ENCODE data around the gene ANKRA2.
A peak's percentile ranks its signal among the peaks of the same experiment; 100 is the strongest.

Gene ANKRA2, protein sequence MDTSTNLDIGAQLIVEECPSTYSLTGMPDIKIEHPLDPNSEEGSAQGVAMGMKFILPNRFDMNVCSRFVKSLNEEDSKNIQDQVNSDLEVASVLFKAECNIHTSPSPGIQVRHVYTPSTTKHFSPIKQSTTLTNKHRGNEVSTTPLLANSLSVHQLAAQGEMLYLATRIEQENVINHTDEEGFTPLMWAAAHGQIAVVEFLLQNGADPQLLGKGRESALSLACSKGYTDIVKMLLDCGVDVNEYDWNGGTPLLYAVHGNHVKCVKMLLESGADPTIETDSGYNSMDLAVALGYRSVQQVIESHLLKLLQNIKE

DNA sequence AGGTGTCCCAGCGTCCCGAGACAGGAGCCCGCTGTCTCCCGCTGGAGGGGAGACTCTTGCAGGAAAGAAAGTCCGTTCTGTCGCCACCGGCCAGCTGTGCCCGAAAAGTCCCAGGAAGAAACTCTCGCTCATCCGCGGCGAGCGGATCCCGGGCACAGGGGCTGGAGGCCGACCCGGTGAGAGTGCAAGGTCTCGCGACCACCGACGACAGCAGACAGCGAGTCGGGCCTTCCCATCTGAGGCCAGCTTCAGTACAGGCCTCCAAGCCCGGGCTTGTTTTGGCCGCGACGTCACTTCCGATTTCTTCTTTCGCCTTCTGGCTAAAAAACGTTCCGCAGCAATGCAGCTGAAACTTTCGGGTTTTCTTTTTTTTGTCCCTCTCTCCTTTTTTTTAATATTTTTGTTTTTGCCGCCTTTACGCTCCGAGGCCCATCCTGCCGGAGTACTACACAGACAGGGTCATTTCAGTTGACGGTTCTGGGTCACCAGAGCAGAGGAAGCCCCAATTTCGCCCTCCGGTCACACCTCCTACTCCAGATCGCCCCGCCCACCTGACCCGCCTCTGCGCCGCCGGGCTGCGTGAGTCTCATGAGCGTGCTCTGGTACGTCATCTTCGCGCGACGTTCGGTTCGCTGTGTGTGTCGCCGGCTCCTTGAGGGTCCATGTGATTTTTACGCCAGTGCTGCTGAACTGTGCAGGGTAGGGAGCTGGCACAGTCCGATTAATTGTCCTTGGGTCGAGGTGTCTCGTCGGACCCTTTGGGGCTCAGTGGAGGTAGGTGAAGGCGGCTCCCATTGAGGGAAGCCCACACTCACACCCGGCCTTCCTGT lies at the start of gene ANKRA2, which contains the start of gene UTP15:
Gene ANKRA2, minus strand, starts transcription at position 501 of the 830 bp plus-strand sequence. CDS start 2,758 bp downstream, outside the sequence.
Gene UTP15, plus strand, starts transcription at position 605 of the 830 bp plus-strand sequence. CDS start 1,602 bp downstream, outside the sequence.
- DNase-seq: peak; percentile 88

DNA sequence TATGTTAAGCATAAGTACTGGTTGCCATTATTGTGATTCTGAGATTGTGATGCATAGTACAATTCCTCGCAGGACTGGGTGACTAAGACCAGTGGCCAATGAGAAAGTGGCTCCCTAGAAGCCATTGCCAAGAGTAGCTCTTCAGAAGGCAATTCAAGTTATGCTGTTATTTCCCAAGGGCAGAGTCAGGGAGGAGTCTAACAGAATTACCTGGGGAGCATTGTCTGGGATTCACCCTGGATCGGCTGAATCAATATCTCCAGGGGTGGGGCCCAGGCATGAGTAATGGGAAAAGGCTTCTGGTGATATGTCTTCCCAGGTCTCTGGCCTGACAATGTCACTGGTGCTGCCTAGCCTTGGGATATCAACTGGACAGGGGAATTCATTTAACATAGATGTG lies 49.6 kb upstream of the ANKRA2 start:
- DNase-seq: no peak

DNA sequence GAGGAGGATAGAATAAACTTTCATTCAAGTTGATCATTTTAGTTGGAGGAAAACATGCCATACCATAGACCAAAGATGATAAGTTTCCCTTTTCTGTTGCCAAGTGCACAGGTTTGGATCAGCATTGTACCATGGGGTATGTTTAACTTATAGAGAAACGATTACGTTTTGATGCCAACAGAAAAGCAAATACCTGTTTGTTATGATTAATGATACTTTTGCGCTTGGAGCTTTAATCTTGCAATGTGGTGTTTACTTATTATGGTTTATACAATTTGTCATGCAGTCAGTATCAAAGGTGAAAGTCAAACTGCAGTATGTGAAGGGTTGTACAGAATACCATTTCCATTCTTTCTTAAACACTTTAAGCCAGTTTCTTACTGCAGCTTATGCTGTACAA lies 47.4 kb upstream of the ANKRA2 start:
- DNase-seq: no peak

DNA sequence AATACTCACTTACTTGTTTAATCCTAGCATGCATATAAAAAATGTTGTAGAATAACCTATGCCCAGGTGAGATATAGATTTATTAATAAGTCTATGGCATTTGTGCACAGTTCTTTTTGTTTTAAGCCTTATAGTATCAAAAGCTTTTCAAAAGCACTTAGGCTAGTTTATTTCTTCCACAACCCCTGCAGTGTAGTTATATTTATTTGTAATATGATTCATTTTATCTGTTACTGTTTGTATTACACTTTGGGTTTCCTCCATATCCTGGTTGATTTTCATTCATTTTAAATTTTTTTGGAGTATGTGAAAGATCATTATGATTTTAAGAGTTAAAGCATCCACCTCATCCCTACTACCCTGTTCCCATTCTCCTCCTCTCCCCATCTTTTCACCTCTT lies 41.8 kb upstream of the ANKRA2 start:
- no peak for DNase-seq

DNA sequence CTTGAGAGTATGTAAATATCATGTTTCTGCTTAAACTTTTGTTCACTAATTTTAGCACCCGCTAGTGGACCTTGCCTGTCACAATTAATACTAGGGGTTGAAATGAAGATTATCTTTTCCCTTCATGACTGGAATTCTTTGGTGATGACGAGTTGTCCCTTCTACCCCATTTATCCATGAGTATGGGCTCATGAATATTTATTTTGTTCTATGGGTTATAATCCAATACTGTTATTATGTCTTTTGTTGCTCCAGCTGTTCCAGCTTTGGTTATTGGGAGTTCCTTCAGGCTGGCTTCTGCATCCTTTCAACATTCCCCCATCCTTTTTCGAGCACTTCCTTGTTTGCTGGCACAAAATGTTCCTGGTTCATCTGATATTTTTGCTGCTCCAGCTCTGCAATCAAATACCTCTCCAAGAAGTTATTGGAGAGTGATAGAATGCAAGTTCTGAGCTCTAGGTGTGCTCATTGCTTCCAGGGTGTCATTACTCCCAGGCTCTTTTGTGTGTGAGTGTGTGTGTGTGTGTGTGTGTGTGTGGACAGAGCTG lies 40.8 kb upstream of the ANKRA2 start:
- no peak for DNase-seq

DNA sequence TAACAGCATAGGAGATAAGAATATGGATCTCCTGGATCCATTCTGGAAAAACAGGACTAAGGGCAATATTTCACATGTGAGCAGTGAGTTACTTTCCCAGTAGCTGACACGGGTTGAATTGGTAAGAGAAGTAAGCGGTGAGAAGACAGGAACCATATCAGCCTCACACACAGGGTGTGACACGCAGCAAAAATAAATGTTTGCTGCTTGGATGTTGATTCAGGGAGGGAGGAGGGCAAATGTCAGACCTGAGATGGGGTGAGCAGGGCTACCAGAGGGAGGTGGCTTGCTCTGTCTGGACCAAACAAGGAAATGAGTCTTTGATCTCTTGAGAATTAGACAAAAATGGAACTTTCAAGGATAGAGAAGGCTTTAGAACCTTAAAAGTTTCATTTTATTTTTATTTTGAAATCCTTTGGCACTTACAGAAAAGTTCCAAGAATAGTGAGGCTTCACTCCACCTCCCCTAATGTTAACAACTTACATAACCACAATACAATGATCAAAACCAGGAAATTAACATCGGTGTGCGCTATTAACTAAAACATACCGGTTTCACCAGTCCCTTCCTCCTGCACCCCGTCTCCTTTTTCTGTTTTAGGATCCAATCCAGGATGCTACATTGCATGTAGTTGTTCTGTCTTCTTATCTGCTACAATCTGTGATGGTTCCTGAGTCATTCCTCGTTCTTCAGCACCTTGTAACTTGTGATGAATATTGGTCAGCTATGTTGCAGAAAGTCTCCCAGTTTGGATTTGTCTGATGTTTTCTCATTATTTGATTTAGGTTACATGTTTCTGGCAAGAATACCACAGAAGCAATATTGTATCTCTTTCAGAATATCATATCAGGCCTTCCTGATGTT lies 40.0 kb upstream of the ANKRA2 start:
- no peak for DNase-seq

DNA sequence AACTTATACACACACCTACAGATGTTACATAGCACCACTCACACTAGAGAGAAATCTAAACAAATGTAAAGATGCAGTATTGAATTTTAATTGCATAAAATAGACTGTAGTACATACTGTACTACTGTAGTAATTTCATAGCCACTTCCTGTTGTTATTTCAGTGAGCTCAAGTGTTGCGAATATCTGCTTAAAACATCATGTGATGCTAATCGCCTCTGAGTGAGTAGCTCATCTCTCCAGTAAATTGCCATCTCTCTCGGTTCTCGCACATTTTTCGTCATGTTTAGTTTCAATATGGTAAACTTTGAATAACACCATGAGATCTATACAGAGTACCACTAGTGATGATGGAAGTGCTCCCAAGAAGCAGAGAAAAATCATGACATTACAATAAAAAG lies 38.6 kb upstream of the ANKRA2 start:
- DNase-seq: no peak

DNA sequence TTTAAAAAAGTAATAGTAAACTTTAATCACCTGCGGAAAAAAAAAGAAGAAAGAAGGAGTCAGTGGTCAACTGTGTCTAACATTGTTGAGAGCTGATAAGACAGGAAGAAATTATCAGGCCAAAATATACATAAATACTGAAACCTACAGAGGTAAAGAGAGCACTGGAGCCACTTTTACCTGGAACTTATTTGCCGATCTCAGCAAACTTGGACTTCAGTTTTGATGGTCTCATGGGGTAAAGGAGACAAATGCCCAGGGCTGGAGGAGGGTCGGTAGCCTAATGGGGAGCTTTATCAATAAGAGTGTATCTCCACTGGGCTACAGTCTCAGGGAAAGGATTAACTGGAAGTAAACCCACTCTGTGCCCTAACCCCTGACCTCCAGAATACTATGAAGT lies 33.9 kb upstream of the ANKRA2 start:
- no peak for DNase-seq

DNA sequence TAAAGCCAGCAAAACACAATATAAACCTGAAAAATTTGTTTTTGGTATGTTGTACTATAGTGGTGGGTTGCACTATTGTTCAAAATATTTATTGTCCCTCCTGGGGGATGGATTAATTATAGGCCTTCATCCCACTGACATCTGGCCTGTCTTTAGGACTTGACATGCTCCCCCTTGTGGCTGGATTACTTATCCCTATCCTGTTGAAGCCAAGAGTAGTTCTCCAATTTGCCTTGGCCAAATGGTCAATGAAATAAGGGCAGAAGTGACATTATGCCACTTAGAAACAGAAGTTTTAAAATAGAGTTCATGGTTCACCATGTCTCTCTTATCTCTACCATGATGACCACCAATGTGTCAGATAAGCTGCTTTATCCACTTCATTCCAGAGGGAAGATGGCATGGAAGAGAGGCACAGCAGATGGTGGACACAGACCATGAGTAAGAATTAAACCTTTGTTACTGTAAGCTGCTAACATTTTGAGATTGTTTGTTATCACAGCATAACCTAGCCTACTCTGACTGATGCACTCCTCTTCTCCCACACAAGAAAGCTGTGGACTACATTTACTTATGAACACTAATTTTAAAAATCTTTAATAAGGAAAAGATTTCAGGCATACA lies 31.4 kb upstream of the ANKRA2 start:
- no peak for DNase-seq

DNA sequence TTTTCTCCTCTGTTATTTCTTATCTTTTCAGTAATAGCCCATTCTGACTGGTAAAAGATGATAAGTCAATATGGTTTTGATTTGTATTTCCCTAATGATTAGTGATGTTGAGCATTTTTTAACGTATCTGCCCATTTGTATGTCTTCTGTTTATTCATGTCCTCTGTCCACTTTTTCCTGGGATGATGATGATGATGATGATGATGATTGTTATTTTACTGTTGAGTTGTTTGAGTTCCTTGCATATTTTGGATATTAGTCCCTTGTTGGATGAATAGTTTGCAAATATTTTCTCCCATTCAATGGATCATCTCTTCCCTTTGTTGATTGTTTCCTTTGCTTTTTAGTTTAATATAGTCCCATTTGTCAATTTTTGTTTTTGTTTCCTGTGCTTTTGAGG lies 27.1 kb upstream of the ANKRA2 start:
- no peak for DNase-seq

DNA sequence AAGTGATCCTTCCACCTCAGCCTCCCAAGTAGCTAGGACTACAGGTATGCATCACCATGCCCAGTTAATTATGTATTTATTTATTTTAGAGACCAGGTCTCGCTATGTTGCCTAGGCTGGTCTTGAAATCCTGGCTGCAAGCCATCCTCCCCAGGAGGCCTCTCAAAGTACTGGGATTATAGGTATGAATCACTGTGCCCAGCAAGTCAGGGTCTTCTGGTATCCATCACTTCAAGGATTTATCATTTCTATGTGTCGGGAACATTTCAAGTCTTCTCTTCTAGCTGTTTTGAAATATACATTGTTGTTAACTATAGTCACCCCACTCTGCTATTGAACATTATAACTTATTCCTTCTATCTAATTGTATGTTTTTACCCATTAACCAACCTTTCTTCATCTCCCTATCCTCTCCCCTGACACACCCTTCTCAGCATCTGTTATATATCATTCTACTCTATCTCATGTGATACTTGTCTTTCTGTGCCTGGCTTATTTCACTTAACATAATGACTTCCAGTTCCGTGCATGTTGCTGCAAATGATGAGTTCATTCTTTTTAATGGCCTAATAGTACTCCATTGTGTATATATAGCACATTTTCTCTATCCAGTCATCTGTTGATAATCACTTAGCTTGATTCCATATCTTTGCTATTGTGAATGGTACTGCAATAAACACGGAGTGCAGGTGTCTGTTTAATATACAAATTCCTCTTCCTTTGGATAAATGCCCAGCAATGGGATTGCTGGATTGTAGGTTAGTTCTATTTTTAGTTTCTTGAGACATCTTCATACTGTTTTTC lies 26.5 kb upstream of the ANKRA2 start:
- no peak for DNase-seq

DNA sequence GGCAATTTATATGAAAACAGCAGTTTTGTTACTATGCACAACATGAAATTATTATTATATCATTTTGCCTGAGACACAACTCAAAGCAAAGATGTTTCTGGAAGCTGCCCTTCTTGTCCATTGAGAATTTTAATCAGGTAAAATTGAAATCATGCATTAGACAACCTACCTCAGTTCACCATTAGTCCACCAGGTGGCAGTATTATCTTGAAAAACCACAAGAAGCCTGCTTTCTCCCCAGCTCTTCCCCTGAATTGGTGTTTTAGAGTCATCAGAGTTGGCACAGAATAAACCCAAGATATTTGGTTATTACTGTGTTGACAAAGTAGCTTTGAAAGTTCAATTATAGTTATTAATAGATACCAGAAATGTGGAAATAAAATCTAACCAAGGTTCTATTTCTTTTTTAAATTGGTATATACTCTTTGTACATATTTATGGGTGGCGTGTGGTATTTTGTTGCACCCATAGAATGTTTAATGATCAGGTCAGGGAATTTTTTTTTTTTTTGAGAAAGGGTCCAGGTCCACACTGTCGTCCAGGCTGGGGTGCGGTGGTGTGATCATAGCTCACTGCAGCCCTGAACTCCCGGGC lies 25.8 kb upstream of the ANKRA2 start:
- peak; percentile 63 for DNase-seq

DNA sequence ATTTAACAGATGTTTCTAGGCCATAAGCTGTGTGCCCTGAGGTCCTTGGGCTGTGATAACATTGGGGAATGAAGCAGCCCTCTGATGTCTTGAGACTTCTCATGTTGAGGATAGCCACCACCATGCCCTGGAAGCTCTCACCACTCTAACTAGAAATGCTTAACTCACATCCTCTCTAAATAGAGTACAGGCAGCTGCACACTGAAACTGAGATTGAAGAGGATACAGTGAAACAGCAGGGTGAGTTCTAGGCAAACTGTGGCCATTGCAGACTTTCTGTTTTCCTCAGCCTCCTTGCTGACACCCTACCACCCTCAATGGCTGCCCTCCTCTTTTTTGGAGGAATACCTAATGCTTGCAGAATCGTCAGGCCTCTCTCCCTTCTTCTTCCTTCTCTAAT lies 22.5 kb upstream of the ANKRA2 start:
- DNase-seq: no peak

DNA sequence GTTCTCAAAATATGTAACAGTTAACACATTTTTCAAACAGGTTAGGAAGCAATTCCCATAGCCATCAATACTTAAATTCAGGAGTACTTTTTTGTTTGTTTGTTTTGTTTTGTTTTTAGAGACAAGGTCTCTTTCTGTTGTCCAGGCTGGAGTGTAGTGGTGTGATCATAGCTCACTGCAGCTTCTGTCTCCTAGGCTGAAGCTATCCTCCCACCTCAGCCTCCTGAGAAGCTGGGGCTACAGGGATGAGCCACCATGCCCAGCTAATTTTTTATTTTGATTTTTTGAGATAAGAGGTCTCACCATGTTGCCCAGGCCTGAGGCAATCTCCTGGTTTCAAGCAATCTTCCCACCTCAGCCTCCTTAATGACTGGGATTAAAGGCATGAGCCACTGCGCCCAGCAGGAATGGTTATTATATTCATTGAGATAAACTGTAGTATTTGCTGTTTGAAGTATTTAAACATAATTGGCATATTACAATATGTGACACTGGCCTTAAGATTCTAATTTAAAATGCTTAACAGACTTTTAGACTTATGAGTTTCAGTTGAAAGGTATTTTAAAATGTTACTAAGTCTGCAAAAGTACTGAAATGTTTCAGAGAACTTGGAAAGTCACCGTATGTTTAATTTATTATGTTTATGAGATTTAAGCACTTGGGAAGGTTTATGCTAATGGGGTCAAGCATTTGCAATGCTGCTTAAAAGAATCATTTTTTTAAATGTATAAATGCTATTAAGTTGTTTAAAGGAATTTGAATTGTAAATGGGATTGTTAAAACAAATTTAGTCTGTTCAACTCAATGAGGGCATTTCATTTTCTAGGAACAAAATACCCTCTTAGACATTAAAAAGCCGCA lies 17.1 kb upstream of the ANKRA2 start:
- no peak for DNase-seq

DNA sequence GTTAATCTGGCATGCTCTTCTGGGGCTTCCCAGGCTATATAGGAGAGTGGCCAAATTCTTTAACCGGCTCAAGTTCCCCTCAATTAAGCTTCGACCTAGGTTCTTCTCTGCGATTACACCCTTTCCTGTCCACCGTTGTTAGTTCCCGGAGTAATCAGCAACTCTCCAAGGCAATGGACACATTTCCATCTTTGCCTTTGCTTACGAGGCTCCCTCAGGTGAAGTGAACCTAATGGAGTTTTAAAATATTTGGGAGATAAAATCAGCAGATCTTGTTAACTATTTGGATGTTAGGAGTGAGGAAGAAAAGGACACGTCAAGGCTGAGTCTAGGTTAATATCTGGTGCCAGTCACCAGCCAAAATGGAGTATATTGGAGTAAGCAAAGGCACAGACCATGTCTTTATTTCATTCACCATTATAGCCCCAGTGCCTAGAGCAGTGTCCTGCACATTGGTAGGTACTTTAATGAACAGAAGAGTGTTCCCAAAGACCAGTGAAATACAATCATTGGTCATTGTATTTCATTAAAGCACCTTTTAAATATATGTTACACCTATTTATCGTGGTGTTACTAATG lies 619 bp upstream of the ANKRA2 start:
- no peak for DNase-seq

DNA sequence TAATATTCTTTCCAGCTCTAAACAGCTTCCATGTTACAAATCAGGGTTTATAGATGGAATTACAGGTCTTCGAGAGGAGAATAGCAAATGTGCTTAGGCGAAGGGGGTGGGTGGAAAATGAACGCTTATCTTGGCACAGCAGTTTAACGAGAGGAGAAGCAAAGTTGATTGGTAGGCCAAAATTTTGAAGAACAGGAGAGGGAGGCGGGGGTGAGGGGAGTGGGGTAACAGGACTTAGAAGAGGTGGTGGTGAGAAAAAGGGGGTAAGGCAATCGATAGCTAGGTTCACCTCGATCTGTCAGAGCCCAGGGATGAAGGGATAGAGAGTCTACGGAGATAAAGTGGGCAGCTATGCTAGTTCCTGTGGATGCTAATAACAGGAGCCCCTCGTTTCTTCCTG lies 764 bp downstream of the ANKRA2 start:
- no peak for DNase-seq

DNA sequence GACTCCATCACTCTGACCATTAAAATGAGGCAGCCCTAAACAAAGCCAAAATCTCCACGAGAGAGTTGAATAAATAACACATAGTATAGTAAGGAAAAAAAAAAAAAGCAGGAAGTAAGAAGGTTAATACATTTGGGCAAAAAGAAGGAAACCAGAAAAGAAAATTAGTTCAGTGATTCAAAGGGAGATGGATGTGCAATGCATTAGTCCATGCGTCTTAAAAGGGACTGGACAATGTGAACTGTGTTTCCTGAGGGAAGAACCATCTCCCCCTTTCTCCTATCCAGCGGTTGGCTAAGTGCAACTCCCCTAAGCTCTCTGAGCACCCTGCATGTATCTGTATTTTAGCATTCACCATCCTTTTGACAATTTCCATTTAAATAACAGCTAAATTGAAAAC lies 1.4 kb downstream of the ANKRA2 start:
- DNase-seq: no peak

DNA sequence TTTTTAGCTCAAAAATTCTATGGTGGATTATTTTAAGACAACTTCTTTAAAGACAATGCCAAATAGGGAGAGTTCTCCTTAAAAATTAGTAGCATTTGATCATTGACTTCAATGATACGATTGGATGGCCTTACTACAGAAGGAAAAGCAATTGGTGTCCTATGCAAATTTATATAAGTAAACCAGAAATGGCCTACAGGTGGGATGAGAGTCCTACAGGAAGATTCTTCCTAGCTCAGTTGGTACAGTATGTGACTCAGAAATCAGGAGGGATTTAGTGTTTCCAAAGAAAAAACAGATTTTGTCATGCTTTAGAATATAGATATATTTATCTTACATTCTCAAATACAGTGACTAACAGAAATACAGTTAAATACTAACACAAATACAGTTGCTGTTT lies 6.5 kb downstream of the ANKRA2 start:
- no peak for DNase-seq

DNA sequence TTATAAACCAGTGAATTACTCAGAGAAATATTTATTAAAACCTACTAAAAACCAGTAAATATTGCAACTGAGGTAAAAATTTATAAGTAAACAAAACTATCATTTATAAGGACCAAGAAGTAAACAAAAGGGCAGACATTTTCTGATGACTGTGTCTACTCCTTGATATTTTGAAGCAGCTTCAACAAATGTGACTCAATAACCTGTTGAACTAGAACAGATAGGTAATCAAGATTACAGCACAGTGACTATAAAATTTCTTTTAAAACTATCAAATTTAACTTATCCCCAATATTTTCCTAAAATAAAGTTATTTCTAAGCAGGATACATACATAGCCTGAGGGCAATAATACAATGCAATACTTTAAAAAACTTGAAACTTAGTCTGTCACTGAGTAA lies 12.8 kb downstream of the ANKRA2 start:
- no peak for DNase-seq

DNA sequence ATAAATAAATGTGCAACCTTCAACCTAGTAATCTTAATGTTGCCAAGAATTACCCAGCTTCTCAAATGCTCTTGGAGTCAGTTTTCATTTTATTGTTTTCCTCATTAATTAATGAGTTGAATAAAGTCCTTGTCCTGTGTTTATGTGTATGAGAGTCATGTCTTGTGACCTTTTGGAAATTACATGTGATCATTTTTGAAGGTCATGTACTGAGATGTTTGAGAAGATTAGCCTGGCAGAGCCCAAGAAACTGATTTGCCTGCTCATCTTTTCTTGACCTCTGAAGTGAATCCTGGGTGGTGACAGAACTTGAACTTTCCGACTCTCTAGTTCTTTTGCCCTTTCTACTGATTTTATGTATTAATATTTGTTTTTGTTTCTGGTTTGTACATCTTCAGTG lies 15.4 kb downstream of the ANKRA2 start:
- DNase-seq: no peak

Data from NCI-H1092 treated with DMSO at 0.1 percent for 48 hours (cell line).